GM10847 (cell line): ENCODE results near the gene RBMS3.

Experiments
- POLR2A ChIP-seq: IDR thresholded peaks from 2 replicates; pipeline ENCODE4 v1.6.1; 2011; ENCODE audit not compliant: insufficient read length; ENCODE audit errors: extremely low read depth

RBMS3 gene

GRCh38 chr3:29344154-29344553, 63.3 kb downstream of the RBMS3 start:
- no peak for TF ChIP-seq POLR2A

- TF ChIP-seq POLR2A = no peak
Measured at GRCh38 chr3:29344935-29345334, 64.1 kb downstream of the RBMS3 start.

GRCh38 chr3:29345516-29346300, 64.8 kb downstream of the RBMS3 start:
- no peak for TF ChIP-seq POLR2A

DNA sequence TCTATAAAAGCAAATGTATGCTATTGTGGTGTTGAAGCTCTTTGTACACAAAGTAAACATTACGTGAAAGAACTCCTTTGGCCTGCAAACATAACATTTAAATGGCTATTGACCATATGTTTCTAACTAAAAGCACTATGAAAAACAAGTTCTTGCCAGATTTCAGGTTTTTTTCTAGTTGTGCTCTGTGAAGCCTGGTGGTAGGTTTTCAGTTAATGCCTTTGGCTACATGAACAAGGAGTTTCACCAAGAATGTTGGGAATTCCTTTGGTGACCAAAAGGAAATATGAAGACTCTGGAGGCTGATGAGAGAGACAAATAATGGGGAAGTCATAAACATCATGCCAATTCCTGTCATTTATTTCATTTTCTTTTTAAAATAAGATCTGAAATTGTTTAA, 66.0 kb downstream of the RBMS3 start:
- no peak for TF ChIP-seq POLR2A

DNA sequence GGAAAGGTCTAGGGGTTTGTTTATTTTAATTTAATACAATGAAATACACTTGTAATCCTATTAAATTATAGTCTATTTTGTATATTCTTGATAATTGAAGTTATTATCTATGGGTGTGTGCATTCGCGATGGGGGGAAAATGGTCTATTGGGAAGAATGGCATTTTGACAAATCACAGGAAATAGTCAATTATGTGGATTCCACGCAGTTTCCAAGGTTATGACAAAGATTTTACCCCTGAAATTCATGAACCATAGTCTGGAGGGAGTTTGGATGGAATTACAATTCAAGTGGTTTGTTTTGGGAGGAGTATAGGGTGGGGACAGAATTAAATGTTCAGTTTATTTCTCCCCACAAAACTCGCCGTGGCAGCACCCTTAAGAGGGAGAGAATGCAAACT, 66.5 kb downstream of the RBMS3 start:
- TF ChIP-seq POLR2A = no peak

- no peak for TF ChIP-seq POLR2A
Measured at GRCh38 chr3:29348316-29348715, 67.4 kb downstream of the RBMS3 start.

GRCh38 chr3:29349049-29349448, 68.2 kb downstream of the RBMS3 start:
- TF ChIP-seq POLR2A = no peak

- no peak for TF ChIP-seq POLR2A
Measured at GRCh38 chr3:29353807-29354206, 72.9 kb downstream of the RBMS3 start.

- no peak for TF ChIP-seq POLR2A
Measured at GRCh38 chr3:29354894-29355293, 74.0 kb downstream of the RBMS3 start.

DNA sequence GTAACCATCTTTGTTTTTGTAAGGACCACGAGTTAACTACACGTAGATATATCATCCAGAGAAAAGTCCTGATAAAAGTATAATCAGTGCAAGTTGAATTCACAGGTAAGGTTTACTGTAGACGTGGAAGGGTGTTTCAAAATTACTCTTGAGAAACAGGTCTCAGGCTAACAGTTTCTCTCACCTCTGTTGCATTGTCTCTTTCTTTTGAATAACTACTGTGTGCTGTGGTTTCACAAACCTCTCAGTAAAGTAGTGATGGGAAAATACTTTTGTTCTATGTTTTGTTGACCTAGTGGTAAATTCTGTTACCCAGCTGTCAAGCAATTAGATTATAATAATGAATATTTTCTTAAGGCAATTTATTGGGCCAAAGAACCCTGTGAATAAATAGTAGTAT, 75.2 kb downstream of the RBMS3 start:
- no peak for TF ChIP-seq POLR2A

DNA sequence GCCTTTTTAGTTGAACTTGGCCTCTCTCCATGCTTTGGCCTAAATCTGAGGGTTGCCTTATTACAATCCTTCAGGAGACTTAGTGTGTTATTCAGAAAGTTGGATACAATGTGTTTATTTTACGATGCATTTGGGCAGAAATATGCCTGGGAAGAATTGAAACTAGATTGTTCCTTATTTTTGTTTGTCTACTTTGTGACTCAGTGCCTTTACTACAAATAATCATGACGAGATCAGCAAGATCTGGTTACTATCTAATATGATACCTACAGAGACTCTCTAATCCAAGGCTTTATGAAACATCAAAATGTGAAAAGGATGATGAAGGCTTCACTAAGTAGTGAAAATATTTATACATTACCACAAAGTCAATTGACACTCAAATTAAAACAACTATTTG, 82.2 kb downstream of the RBMS3 start:
- TF ChIP-seq POLR2A = no peak

DNA sequence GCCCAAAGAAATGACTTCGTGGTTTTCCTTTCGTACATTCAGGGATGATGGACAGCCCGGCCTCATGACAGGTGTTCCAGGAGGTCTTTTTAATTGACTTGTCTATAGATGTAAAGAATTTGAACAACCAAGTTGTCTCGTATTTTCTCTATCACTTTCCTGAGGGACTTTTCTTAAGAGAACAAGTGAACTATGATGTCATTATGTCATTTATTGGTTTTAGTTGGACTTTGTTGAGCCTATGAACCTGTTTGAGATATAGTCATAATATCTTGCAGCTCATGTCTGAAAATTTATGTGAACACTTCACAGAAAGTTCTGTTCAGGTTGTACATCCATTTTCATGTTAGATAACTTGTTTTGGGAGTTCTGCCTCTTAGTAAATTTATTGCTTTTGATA, 89.2 kb downstream of the RBMS3 start:
- TF ChIP-seq POLR2A = no peak

DNA sequence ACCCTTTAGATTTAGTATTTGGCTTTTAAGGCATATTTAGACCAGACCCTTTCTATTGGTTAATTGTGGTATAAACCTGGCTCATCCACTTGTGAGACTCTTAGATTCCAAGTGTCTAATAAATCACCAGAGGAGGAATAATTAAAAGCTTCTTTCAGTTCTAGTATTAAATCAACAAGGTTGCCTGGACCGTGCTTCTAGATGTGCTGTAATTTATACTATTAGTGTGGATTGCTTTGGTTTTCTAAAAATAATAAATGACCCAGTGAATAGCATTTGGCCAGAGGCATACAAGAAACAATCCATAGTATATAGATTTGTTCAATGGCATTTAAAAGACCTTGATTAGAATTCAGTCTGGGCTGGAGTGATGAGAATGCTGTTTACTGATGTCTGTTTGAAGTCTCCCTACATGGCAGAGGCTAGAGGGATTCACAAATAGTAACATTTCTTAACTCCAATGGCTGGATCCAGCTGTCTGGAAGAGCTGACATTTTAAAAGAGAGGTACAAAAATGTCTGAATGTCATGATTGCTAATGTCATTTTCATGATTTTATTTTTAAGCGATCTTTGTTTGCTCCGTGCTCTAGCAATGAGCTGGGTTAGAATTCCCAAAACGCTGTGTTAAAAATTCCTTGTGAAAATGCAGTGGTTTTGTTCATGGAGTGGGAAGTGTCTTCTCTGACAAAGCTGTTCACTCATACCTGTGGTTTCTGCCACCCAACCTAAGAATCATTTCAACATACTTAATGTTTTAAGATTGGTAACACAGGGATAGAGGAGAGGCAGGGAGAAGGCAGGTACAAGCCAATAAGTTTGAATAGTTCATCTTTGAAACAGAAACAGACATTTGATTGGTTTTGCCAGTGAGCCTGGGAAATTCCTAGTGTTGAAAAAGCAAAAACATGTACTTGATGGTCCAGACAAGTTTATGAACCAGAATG, 89.9 kb downstream of the RBMS3 start:
- no peak for TF ChIP-seq POLR2A

DNA sequence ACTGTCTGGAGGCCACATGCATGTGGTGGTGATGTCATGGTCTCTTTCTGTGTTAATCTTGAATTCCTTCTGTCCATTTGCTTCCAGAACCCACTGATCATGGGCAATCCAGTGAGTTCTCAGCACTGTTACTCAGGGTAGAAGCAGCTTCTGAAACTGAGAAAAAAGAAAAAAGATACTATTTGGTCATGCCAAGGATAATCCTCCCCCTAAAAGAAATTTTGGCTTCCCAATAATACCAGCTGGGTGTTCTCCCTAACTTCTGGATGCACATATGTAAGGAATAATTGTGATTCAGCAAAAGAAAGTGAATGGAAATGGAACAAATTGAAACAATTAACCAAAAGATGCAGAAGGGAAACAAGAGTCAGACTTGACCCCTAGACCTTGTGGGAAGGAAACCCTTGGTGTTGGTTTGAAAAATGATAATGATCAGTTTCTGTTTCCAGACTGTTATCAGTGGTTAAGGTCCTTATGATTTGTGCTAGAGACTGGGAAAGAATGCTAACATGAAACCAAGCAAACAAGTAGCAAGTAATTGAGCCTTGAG, 92.3 kb downstream of the RBMS3 start:
- no peak for TF ChIP-seq POLR2A

GRCh38 chr3:29374226-29374625, 93.4 kb downstream of the RBMS3 start:
- TF ChIP-seq POLR2A = no peak

- TF ChIP-seq POLR2A = no peak
Measured at GRCh38 chr3:29379097-29379496, 98.2 kb downstream of the RBMS3 start.
